Body of pancreas (tissue), 4 donors: Measurements from ENCODE around the gene USH2A.

Experiments
- POLR2A ChIP-seq, 3 donors: fragments of 450-650 bp; IDR thresholded peaks; one replicate each; pipeline ENCODE4 v1.6.1; 2016; ENCODE audit warnings: antibody characterized with exemption in 3 of 3, mild to moderate bottlenecking in 2 of 3
- TF ChIP-seq, protein P1 (sequence below), 7 experiments: fragments of 450-650 bp in 4 of 7; fragments of 200-600 bp in 3 of 7; sonication (generic) in 3 of 7; IDR thresholded peaks; one replicate each; pipeline ENCODE4 v1.5.1; 2016 to 2019; ENCODE audit warnings: antibody characterized with exemption in 7 of 7

DNA sequence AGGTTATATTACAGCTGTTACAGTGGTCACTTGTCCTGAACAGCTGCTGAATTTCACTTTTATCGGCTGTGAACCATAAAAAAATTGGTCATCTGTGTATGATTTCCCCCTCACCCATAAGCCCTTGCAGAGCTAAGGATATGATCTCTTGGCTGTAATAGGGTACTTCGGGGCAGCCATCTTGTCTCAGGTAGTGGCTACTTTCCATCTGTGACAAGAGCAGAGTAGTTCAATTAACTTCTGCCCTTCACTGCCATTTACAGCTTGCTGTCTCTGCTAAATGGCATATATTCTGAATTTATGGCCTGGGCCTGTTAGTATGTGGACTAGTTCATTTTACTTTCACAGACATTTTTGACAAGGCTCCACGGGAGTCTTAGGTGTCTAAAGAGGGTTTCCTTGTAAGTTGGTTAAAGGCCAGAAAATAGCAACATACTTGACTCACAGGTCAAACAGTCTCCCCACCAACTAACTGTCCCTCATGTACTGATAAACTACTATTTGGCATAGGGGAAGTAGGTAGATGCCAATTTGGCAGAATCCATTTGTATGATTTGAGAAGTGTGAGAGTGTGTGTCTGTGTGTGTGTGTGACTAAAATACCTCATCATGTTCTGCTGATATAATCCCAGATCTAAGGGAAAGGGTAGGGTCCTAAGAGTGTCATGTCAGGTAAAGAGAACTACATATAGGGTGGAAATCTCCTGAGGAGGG, 704.5 kb downstream of the USH2A start:
- TF ChIP-seq, protein P1, sequence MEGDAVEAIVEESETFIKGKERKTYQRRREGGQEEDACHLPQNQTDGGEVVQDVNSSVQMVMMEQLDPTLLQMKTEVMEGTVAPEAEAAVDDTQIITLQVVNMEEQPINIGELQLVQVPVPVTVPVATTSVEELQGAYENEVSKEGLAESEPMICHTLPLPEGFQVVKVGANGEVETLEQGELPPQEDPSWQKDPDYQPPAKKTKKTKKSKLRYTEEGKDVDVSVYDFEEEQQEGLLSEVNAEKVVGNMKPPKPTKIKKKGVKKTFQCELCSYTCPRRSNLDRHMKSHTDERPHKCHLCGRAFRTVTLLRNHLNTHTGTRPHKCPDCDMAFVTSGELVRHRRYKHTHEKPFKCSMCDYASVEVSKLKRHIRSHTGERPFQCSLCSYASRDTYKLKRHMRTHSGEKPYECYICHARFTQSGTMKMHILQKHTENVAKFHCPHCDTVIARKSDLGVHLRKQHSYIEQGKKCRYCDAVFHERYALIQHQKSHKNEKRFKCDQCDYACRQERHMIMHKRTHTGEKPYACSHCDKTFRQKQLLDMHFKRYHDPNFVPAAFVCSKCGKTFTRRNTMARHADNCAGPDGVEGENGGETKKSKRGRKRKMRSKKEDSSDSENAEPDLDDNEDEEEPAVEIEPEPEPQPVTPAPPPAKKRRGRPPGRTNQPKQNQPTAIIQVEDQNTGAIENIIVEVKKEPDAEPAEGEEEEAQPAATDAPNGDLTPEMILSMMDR (IDR thresholded peaks at IDR 0.05): no peak
- no peak for TF ChIP-seq POLR2A (IDR thresholded peaks at IDR 0.05)
